OCI-LY1 (cell line): Measurements from ENCODE around the gene TMEM101.

Experiments used
- H2AFZ ChIP-seq: fragments of 200-600 bp; sonication (generic), shearing (Covaris generic); 2 replicates; pipeline ENCODE4 v1.6.0; 2014; ENCODE audit warnings: antibody characterized with exemption, mild to moderate bottlenecking, low read length
- H3F3A ChIP-seq: fragments of 200-600 bp; sonication (generic), shearing (Covaris generic); 2 replicates; pipeline ENCODE4 v1.6.0; 2014; ENCODE audit warnings: mild to moderate bottlenecking, antibody characterized with exemption, low read length, moderate library complexity; ENCODE audit not compliant: insufficient read depth
- H3K27ac ChIP-seq: fragments of 200-600 bp; sonication (generic); 2 replicates; pipeline ENCODE4 v1.5.1; 2014; ENCODE audit warnings: low read length, mixed run types, mild to moderate bottlenecking, low read depth; ENCODE audit not compliant: poor library complexity, severe bottlenecking
- H3K27me3 ChIP-seq: fragments of 200-600 bp; sonication (generic); 2 replicates; pipeline ENCODE4 v1.6.0; 2014; ENCODE audit warnings: antibody characterized with exemption, mild to moderate bottlenecking, low read length, moderate library complexity; ENCODE audit not compliant: insufficient read depth
- H3K36me3 ChIP-seq: fragments of 200-600 bp; sonication (generic); 2 replicates; pipeline ENCODE4 v1.6.1; 2014; ENCODE audit warnings: mild to moderate bottlenecking, antibody characterized with exemption, low read length, moderate library complexity, mixed read lengths; ENCODE audit not compliant: insufficient read depth
- H3K4me1 ChIP-seq: fragments of 200-600 bp; sonication (generic); 2 replicates; pipeline ENCODE4 v1.5.1; 2014; ENCODE audit warnings: mild to moderate bottlenecking, low read length, moderate library complexity; ENCODE audit not compliant: insufficient read depth, severe bottlenecking
- H3K4me2 ChIP-seq: fragments of 200-600 bp; sonication (generic), shearing (Covaris generic); 2 replicates; pipeline ENCODE4 v1.6.1; 2014; ENCODE audit warnings: low read length
- H3K4me3 ChIP-seq: fragments of 200-600 bp; sonication (generic); 2 replicates; pipeline ENCODE4 v1.5.1; 2014; ENCODE audit warnings: low read length, low read depth, mild to moderate bottlenecking, mixed read lengths; ENCODE audit not compliant: poor library complexity, severe bottlenecking
- H3K79me2 ChIP-seq: fragments of 200-600 bp; shearing (Covaris generic); 2 replicates; pipeline ENCODE4 v1.6.1; 2016; ENCODE audit warnings: mixed run types, low read length, mixed read lengths; ENCODE audit not compliant: insufficient read depth
- H3K9ac ChIP-seq: fragments of 200-600 bp; sonication (generic), shearing (Covaris generic); 2 replicates; pipeline ENCODE4 v1.6.1; 2014; ENCODE audit warnings: mild to moderate bottlenecking, low read length, mixed read lengths
- H3K9me2 ChIP-seq: fragments of 200-600 bp; sonication (generic), shearing (Covaris generic); 2 replicates; pipeline ENCODE4 v1.6.1; 2014; ENCODE audit warnings: low read depth, mild to moderate bottlenecking, low read length, mixed read lengths
- H3K9me3 ChIP-seq: fragments of 200-600 bp; shearing (Covaris generic); 2 replicates; pipeline ENCODE4 v1.6.1; 2014; ENCODE audit warnings: low read length, mixed read lengths
- H4K20me1 ChIP-seq: fragments of 200-600 bp; sonication (generic), shearing (Covaris generic); 2 replicates; pipeline ENCODE4 v1.6.0; 2016; ENCODE audit warnings: mild to moderate bottlenecking, low read length; ENCODE audit not compliant: insufficient read depth
- CTCF ChIP-seq: fragments of 200-600 bp; sonication (generic), shearing (Covaris generic); IDR thresholded peaks from 2 replicates; pipeline ENCODE4 v1.5.1; 2017; ENCODE audit warnings: mild to moderate bottlenecking, antibody characterized with exemption, low read length, moderate library complexity, mixed read lengths
- EZH2 ChIP-seq: fragments of 200-600 bp; sonication (generic), shearing (Covaris generic); IDR thresholded peaks from 2 replicates; pipeline ENCODE4 v1.8.0; 2017; ENCODE audit warnings: borderline replicate concordance, mixed run types, mild to moderate bottlenecking, antibody characterized with exemption, low read length, moderate library complexity, mixed read lengths

The TMEM101 gene

GRCh38 chr17:44061446-44061845 lies 46.7 kb upstream of the TMEM101 start:
- no peak for TF ChIP-seq EZH2
- TF ChIP-seq CTCF, result no peak
- Histone ChIP-seq H3K9me2 (no peaks in the 10 kb centered on the region), H3K79me2 (peaks cover 61% of the 10 kb centered on the region), H3K27ac (no peak overlapping the region), H3K27me3 (no peaks in the 10 kb centered on the region), H4K20me1 (no peaks in the 10 kb centered on the region), H3K4me3 (no peak overlapping the region), H3K9me3 (no peaks in the 10 kb centered on the region), H3K4me2 (no peak overlapping the region), H3K9ac (no peak overlapping the region), H2AFZ (no peak overlapping the region), H3K36me3 (peaks cover 66% of the 10 kb centered on the region), H3F3A (no peaks in the 10 kb centered on the region), H3K4me1 (peaks cover 10% of the 10 kb centered on the region)

DNA sequence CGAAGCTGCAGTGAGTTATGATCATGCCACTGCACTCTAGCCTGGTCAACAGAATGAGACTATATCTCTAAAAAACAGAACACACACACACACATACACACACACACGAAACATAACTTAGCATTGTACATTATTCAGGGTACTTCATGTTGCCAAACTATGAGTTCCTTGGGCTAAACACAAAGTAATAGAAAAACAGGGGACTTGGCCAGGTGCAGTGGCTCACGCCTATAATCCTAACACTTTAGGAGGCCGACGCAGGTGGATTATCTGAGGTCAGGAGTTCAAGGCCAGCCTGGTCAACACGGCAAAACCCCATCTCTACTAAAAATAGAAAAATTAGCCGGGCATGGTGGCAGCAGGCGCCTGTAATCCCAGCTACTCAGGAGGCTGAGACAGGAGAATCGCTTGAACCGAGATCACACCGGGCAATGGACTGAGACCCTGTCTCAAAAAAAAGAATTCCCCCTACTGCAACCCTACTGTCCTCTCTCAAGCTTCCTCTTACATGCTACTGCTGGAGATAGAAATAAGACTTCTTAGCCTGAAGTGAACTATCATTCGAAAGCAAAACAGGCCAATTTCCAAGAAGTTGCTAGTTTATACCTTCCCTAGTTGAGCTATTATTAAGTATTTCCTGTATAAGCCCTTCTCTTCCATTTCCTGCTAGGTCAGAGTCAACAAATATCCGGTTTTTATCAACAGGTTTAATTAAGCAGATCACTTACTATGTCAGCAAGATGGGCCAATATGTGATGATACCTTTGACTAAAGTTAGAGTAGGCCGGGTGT lies 44.5 kb upstream of the TMEM101 start:
- Histone ChIP-seq H3K9ac (no peak overlapping the region), H3K4me2 (no peak overlapping the region), H3K36me3 (peaks cover 85% of the 10 kb centered on the region), H3K9me3 (no peaks in the 10 kb centered on the region), H3K4me1 (no peaks in the 10 kb centered on the region), H3K4me3 (no peak overlapping the region), H4K20me1 (no peaks in the 10 kb centered on the region), H2AFZ (no peak overlapping the region), H3K27me3 (no peaks in the 10 kb centered on the region), H3K79me2 (peaks cover 48% of the 10 kb centered on the region), H3F3A (no peaks in the 10 kb centered on the region), H3K9me2 (no peaks in the 10 kb centered on the region), H3K27ac (no peak overlapping the region)
- no peak for TF ChIP-seq CTCF
- TF ChIP-seq EZH2, result no peak

DNA sequence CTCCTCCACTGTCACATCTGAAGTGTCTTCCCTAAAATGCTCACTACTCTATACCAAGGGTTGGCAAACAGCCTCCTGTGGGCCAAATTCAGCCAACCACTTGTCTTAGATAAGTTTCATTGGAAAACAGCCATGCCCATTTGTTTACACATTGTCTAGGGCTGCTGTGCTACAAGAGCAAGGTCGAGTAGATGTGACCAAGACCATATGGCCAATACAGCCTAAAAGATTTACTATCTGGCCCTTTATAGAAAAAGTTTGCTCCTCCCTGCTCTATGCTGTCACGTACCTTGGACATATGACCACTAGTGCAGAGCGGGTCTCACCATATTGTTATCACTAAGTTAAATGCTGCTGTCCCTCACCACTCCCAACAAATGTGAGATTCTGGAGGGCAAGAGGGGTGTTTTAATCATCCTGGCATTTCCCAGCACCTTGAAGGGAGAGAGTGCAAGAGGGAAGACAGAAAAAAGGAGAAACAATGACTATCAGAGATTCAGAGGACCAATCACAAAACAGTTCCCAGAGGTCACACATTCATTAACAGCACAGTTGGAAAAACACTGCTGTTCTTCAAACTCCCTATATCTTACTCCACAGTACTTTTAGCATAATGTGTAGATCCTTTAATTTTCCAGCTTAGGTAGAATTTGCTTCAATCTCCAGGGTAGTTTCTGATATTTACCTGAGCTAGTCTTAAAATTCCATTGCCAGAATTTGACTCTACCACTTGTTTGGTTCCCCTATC lies 38.5 kb upstream of the TMEM101 start:
- H3K79me2 ChIP-seq, result peaks cover 11% of the 10 kb centered on the region
- H3K9me2 ChIP-seq, result no peaks in the 10 kb centered on the region
- H3K4me3 ChIP-seq, result no peak overlapping the region
- no peaks in the 10 kb centered on the region for H3K4me1 ChIP-seq
- H2AFZ ChIP-seq, result no peak overlapping the region
- H3F3A ChIP-seq, result no peaks in the 10 kb centered on the region
- H3K4me2 ChIP-seq, result no peak overlapping the region
- H3K27me3 ChIP-seq, result no peaks in the 10 kb centered on the region
- no peak overlapping the region for H3K9ac ChIP-seq
- no peaks in the 10 kb centered on the region for H4K20me1 ChIP-seq
- peaks cover 86% of the 10 kb centered on the region for H3K36me3 ChIP-seq
- no peaks in the 10 kb centered on the region for H3K9me3 ChIP-seq
- no peak overlapping the region for H3K27ac ChIP-seq
- no peak for TF ChIP-seq EZH2
- no peak for TF ChIP-seq CTCF
